GM19025 (cell line): ENCODE data around the gene SMARCB1.

Source experiments
- ATAC-seq: cut with Tn5 transposase; IDR thresholded peaks from one replicate; pipeline ENCODE4 v1.9.1; 2021; ENCODE audit warnings: mild to moderate bottlenecking, low read depth, moderate library complexity; ENCODE audit not compliant: unreplicated experiment

Gene SMARCB1

GRCh38 chr22:23760056-23760455, 26.7 kb upstream of the SMARCB1 start:
- ATAC-seq: no peak

- no peak for ATAC-seq
Measured at GRCh38 chr22:23762842-23763578, 23.8 kb upstream of the SMARCB1 start, which contains the start of gene C22orf15. TSS of gene C22orf15 (plus strand) at chr22:23762990. CDS start at chr22:23763307, 317 bp downstream.

DNA sequence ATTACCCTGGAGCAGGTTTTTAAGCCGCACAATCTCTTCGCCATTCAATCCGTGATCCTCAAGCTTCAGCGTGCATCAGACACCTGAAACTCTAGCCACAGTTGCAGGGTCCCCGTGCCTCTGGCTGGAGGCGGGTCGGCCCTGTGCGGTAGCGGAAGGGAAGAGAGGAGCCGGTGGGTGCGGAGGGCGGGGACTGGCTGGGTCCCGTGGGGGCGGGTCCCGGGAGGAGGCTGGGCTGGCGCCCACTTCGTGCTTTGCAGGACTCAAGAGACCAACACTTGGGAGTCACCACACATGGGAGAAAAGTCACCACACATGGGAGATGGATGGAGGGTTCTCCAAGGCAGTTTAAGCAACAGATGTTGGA, 23.2 kb upstream of the SMARCB1 start:
- ATAC-seq: no peak

DNA sequence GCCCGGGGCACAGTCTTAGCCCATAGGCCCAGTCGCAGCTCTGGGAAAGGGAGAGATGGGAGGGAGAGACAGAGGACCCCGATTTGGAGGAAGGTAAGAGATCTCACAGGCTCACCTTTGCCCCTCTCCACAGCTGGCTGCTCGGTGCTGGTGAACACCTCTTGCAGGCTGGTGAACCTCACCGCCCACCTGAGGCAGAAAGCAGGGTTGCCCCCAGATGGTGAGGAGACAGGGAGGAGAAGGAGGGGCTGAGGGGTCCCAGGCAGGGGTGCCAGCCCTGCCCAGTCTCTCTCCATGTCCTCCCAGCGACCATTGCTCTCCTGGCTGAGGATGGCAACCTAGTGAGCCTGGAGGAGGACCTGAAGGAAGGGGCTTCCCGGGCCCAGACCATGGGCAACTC, 22.8 kb upstream of the SMARCB1 start:
- ATAC-seq: no peak

- ATAC-seq: no peak
Measured at GRCh38 chr22:23764899-23765881, 21.6 kb upstream of the SMARCB1 start.

GRCh38 chr22:23767303-23767672, 19.5 kb upstream of the SMARCB1 start:
- ATAC-seq: no peak

GRCh38 chr22:23767673-23768548, 18.9 kb upstream of the SMARCB1 start, which contains the start of gene CHCHD10:
TSS of gene CHCHD10 (minus strand) at chr22:23767972. CDS start at chr22:23767874, 98 bp downstream.
- no peak for ATAC-seq

GRCh38 chr22:23769321-23769965, 17.3 kb upstream of the SMARCB1 start:
- no peak for ATAC-seq

- no peak for ATAC-seq
Measured at GRCh38 chr22:23772315-23772648, 14.5 kb upstream of the SMARCB1 start.

DNA sequence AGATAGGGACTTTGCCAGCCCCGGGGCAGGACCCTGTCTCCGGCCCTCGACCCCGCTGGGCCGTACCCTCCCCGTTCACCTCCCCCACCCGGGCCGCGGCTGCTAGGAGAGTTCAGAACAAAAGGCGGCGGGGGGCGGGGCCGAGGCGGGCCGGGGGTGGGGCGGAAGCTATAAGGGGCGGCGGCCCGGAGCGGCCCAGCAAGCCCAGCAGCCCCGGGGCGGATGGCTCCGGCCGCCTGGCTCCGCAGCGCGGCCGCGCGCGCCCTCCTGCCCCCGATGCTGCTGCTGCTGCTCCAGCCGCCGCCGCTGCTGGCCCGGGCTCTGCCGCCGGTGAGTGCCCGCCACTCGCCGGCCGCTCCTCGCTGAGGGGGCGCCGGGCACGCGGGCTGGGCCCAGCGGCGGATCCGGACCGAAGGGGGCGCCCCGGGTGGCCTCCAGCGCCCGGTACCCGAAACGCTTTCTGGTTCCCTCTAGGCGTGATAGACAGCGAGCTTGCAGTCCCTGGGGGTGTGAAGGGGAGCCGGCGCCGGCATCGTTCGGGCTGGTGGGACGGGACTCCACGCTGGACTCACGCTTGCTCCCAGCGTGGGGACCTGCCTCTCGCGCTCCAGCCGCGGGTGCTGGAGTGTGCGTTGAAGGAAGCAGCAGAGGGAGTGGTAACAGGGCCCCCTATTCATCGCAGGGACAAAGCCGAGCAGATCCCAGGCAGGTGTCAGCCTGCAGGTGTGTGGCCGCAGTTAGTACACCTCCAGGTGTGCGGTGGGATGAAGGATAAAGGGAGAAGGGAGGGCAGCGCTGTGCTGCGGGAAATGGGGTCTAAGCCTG, 13.9 kb upstream of the SMARCB1 start, which contains the start of gene MMP11:
TSS of gene MMP11 (plus strand) at position 201 of the 825 bp plus-strand sequence. CDS start at position 223, 22 bp downstream.
- no peak for ATAC-seq

GRCh38 chr22:23773483-23774113, 13.2 kb upstream of the SMARCB1 start:
- no peak for ATAC-seq

- no peak for ATAC-seq
Measured at GRCh38 chr22:23774114-23774921, 12.4 kb upstream of the SMARCB1 start.

DNA sequence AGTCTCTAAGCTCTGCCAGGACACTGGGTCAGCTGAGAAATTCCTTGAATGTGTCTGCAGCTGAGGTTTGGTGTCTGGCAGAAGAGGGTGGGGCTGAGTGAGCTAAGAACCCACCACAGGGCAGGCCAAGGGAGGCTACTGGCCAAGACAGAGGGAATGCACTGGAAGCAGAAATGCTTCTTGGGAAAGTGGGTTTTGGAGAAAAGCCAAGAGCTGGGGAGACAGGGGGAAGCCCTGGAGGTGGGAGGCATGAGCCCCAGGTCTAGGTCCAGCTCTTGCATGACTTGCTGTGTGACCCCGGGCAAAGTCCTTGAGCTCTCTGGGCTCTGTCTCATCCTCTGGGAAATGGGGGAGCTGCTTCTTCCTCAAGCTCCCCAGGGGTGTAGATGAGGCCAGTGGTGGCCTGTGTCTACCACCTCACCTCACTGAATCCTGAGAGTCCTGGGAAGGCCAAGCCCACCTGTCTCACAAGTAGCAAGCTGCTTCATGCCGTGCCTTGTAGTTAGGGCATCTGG, 11.8 kb upstream of the SMARCB1 start:
- ATAC-seq: no peak

GRCh38 chr22:23775779-23776375, 10.9 kb upstream of the SMARCB1 start:
- no peak for ATAC-seq

DNA sequence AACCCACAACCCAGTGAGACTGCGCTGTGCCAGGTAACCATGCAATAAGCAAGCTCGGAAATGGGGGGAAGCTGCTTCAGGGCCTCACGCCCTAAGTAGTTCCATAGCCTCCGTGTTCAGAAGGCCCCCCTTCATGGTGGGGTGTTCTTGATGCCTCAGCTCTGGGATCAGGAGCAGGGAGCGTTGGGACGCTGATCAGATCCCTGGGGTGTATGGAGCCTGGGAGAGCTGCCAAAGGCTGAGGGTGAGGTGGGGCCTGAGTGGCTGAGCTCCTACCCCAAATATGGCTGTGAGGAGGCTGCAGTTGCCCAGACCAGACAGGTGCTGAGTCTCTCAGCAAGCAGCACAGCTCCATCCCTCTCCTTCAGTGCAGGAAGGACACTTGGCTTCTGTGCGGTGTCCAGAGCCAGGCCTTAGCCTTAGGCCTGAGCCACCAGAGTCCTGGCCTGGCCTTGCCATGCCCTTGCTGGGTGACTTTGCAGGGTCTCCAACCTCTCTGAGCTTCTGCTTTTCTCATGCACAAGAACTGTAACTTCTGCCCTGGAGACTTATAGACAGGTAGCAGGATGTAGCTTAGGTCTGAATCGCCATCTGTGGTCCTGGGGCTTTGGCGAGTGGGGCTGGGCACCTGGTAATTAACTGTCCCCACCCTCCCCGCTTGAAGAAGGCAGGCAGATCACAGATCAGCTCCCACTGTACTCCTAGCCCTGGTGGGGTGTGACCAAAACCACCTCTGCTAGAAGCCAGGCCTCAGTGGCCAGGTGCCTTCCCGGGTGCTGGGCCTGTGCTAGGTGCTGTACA, 8.8 kb upstream of the SMARCB1 start:
- no peak for ATAC-seq

GRCh38 chr22:23778577-23778900, 8.2 kb upstream of the SMARCB1 start:
- ATAC-seq: no peak

GRCh38 chr22:23779083-23779482, 7.7 kb upstream of the SMARCB1 start:
- ATAC-seq: no peak
